Stimulated activated CD4-positive, alpha-beta T cell treated with anti-CD3 and anti-CD28 coated beads, Interleukin-4, amount 100 ng/mL, for 4 hours (primary cell): ENCODE results near the gene NAPSA.
"Not testable (repeated sequence)": the region's sequence is repeated elsewhere in the genome, so short reads cannot be mapped to it uniquely, and the experiment has no call there.

Experiments
- DNase-seq, 2 experiments: peaks; one replicate each; pipeline ENCODE4 v3.0.0-alpha.2; 2020

The NAPSA gene

DNA sequence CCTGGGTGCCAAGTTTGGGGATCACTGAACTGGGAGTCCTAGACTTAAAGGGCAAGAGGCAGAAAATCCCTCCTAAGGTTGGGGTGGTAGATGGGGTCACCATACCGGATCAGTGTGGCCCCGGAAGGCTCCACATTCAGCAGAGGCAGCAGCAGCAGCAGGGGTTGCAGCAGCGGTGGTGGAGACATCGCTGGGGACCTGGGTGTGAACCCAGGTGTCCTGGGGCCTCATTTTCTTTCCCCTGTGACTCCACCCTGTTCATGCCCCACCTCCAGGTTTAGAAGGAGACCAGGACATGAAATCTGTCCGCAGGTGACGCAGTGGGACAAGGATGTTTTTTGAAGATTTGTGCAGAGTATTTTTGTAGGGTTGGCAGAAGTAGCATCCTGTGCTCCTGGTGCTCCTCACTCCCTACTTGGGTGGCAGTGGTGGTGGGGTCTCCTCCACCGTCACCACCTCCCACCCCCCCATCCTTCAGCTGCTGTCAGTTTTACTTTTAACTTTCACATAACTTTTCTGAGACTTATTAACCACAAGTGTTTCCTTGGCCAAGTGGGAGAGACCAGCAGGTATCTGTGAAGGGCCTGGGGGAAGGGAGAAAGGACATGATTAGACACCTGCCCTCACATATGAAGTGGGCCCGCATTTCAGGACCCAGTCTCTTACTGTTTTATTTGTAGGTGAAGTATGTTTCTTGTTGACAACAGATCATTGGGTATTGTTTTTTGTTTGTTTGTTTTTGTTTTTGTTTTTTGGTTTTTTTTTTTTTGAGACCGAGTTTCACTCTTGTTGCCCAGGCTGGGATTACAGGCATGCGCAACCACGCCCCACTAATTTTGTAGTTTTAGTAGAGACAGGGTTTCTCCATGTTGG, at the start of gene NAPSA:
Gene NAPSA (minus strand): TSS at position 206 of the 873 bp plus-strand sequence. CDS start 18 bp downstream, at position 188.
- no peak for DNase-seq

DNA sequence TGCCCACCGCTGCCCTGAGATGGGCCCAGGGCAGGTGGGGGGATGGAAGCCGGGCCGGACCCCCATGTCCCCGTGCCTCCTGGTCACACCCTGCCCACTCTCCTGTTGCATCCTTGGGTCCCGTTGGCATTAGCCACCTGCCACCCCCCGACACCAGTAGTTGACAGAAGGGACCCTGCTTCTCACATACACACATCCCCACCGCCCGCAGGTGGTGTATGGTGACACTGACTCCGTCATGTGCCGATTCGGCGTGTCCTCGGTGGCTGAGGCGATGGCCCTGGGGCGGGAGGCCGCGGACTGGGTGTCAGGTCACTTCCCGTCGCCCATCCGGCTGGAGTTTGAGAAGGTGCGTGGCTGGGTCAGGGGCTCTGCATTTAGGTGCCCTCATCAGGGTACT, 48.1 kb upstream of the NAPSA start:
- no peak for DNase-seq

DNA sequence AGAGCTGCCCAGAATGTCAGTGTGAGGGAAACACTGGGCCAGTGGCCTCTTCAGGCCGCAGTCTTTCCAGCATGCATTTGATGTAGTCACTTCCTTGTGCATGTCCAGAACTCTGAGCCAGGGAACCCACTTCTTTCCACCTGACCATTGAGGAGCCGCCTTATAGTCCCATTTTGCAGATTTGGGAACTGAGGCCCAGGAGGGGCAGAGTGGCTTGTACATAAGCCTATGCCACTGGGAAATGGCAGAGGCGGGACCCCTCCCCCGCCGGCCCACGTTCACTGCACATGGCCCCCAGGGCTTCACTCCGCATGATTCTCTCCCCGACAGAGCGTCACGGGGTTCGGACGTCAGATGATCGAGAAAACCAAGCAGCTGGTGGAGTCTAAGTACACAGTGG, 47.7 kb upstream of the NAPSA start:
- no peak for DNase-seq

DNA sequence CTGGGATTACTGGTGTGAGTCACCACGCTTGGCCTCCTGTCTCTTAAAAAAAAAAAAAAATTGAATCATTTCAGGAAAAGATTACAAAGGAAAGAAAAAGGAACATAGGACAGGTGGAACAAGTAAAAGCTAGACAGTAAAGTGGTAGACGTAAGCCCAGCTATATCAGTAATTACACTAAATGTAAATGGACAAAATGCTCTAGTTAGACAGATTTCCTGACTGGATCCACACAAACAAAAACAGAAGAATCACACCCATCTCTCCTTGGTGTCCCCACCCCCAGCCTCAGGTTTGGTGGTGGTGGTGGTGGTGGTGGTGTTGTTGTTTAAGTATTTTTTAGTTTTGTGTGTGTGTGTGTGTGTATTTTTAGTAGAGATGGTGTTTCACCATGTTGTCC, 47.0 kb upstream of the NAPSA start:
- no peak for DNase-seq

DNA sequence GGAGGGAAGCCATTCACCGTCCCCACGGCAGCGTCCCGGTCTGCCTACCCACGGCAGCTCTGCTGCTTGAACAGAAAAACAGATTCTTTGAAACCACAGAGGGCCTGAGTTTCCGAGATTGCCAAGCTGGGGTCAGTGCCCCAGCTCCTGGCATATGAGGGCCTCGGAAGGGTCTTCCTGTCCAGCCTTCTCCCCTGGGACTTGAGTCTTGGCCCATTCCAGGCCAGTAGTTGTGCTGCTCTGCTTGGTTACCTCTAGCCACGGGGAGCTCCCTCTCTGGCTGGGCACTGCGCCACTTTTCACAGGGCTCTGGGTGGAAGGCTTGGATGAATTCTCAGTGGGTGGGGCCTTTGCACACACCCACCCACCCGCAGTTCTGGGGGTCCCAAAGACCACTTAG, 44.7 kb upstream of the NAPSA start:
- DNase-seq: no peak

DNA sequence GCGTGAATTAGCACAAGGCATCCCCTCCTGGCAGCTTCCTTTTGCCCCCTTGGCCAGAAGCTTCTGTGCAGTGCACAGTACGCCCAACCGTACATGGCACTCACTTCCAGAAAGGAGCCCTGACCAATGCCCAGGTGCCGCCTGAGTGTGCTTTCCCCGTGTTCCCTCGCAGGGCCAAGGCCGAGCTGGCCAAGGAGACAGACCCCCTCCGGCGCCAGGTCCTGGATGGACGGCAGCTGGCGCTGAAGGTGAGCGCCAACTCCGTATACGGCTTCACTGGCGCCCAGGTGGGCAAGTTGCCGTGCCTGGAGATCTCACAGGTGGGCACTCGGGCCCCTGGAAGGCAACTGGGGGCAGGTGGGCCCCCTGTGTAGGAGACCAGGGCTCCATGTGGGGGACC, 43.9 kb upstream of the NAPSA start:
- DNase-seq: no peak

DNA sequence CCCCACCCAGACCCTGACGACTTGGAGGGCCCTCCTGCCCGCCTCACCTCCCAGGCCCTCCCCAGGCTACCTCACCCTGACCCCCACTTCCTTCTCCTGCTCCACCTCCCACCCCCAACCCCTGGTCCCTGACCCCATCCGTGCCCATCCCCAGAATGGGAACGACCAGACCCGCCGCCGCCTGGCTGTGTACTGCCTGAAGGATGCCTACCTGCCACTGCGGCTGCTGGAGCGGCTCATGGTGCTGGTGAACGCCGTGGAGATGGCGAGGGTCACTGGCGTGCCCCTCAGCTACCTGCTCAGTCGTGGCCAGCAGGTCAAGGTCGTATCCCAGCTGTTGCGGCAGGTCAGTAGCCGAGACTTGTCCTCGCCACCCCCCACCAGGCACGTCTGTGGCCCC, 41.4 kb upstream of the NAPSA start:
- DNase-seq: no peak

DNA sequence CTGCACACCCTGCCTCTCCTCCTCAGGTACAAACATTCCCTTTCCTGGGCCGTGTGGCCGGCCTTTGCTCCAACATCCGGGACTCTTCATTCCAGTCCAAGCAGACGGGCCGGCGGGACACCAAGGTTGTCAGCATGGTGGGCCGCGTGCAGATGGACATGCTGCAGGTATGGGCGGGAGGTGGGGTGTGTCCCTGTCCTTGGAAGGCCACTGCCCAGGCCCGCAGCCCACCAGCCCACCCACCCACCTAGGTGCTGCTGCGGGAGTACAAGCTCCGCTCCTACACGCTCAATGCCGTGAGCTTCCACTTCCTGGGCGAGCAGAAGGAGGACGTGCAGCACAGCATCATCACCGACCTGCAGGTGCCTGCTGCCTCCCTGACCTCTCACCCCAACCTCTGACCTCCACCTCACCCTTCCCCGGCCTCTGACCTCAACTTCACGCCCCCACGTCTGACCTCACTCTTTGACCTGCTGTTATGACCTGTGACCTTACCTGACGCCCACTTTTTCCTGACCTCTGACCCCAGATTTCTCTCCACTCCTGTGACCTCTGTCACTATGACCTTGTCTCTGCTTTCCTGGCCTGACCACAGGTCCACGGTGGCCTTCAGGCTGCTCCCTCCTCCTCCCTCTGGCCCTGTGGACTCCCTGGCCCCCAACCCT, 40.8 kb upstream of the NAPSA start:
- DNase-seq: no peak

DNA sequence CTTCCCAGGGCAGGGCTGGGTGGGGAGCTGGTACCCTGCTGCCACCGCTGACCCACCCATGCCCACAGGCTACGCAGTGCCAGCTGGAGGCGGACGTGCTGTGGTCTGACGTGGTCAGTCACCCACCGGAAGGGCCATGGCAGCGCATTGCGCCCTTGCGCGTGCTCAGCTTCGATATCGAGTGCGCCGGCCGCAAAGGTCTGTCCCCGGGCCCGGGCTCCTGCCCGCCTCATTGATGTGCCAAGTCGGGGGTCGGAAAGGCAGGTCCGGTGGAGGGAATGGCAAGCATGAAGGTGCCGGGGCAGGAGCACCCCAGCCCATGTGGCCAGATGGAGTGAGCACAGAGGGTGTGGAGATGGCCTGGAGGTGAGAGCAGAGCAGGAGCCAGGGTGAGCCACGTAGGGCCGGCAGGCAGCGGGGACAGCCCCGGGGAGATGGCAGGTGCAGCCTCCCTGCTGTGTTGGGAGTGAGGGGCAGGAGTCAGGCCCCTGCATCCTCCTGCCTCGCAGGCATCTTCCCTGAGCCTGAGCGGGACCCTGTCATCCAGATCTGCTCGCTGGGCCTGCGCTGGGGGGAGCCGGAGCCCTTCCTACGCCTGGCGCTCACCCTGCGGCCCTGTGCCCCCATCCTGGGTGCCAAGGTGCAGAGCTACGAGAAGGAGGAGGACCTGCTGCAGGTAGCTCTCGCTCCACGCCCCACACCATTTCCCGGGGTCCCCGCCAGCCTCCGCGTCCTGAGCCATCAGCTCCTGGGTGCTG, 37.3 kb upstream of the NAPSA start:
- no peak for DNase-seq

DNA sequence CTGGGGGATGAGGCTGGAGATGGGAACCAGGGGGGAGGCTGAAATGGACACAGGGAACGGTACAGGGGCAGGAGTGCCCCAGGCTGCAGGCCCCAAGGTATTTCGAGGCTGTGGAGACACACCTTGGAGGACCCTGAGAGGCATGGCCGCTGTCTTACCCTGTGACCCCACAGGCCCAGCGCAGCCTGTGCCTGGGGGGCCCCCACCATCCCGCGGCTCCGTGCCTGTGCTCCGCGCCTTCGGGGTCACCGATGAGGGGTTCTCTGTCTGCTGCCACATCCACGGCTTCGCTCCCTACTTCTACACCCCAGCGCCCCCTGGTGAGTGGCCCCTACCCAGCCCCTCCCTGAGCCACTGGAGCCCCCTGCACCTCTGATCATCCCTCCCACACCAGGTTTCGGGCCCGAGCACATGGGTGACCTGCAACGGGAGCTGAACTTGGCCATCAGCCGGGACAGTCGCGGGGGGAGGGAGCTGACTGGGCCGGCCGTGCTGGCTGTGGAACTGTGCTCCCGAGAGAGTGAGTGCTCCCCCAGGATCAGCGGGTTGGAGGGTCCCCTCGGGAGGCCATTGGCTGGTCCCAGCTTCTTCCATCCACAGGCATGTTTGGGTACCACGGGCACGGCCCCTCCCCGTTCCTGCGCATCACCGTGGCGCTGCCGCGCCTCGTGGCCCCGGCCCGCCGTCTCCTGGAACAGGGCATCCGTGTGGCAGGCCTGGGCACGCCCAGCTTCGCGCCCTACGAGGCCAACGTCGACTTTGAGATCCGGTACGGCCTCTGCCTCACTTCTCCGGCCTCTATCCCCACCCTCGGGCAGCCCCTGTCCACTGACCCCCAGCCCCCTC, 36.4 kb upstream of the NAPSA start:
- DNase-seq: no peak

DNA sequence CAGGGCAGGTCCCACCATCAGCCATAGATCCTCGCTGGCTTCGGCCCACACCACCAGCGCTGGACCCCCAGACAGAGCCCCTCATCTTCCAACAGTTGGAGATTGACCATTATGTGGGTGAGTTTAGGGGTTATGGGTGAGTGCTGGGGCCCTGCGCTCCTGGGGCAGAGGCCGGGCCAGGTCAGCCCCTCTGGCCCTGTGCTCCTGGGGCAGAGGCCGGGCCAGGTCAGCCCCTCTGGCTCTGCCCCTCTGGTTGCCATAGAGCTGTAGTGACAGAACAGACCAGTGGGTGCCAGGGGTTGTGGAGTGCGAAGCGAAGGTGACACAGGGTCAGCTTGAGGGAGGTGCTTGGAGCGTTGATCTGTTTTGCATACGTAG, 33.9 kb upstream of the NAPSA start:
- no peak for DNase-seq

DNA sequence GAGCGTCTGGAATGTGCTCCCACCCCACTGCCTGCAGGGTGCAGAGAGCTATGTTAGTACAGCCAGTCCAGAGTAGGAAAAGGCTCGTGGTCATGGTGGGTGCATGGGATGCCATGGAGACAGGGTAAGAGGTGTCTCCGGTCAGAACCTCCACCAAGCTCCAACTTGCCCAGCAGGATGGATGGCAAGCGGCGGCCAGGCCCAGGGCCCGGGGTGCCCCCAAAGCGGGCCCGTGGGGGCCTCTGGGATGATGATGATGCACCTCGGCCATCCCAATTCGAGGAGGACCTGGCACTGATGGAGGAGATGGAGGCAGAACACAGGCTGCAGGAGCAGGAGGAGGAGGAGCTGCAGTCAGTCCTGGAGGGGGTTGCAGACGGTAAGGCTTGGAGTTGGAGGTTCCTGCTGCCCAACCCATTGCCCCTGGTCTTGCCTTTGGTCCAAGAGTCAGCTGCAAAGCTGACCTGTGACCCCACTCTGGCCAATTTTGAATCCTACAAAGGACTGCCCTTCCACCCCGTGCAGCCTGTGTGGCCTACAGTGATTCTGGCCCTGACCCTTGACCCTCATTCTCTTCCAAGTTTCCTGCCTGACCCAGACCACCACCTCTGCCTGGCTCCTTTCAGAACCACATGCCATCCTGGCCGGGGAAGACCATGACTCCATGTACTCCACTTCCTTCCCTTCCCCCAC, 33.4 kb upstream of the NAPSA start:
- no peak for DNase-seq

DNA sequence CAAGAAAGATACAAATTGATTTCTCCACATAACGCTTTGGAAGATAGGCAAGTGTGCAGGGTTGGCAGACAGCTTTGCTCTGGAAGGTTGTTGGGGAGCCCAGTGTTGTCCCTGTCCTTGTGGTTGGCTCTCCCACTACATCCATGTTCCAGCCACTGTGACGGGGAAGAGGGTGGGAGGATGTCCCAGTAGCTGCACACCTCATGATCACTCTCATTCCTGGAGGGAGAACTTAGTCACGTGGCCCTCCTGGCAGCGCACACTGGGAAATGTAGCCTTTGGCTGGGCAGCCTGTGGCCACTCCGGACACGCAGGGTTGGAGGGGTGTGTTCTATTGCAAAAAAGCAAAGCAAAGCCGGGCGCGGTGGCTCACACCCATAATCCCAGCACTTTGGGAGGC, 28.6 kb upstream of the NAPSA start:
- DNase-seq: no peak

DNA sequence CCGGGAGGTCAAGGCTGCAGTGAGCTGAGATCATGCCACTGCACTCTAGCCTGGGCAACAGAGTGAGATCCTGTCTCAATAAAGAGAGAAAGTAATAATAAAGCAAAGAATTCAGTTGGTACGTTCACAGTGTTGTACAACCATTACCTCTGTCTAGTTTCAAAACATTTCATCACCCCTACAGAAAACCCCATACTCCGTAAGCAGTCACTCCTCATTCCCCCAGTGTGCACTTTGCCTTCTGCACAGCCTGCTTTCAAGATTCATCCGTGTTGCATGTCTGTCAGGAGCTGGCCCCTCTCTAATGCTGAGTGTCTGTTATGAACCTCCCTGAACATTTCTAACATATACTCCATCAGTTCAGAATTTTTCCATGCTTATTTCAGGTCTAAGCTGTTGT, 28.1 kb upstream of the NAPSA start:
- no peak for DNase-seq

DNA sequence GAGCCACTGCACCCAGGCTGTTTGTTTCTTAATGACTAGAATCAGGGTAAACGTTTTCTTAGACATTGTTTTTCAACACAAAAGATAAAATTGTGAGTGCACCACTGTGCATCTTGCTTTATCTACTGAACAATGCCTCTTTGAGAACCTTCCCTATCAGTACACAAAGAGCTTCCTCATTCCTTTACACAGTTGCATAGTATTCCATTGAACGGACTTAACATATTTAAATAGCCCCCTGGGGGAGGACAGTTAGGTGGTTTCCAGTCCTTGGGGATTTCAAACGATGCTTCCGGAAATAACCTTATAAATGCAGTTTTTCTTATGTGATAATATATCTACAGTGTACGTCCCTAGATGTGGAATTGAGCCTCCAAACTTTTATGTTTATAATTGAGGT, 27.3 kb upstream of the NAPSA start:
- DNase-seq: no peak

DNA sequence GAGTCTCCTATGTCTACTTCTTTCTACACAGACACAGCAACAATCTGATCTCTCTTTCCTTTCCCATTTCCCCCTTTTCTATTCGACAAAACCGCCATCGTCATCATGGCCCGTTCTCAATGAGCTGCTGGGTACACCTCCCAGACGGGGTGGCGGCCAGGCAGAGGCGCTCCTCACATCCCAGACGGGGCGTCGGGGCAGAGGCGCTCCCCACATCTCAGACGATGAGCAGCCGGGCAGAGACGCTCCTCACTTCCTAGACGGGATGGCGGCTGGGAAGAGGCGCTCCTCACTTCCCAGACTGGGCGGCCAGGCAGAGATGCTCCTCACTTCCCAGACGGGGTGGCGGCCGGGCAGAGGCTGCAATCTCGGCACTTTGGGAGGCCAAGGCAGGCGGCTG, 25.5 kb upstream of the NAPSA start:
- DNase-seq: not testable (repeated sequence)

DNA sequence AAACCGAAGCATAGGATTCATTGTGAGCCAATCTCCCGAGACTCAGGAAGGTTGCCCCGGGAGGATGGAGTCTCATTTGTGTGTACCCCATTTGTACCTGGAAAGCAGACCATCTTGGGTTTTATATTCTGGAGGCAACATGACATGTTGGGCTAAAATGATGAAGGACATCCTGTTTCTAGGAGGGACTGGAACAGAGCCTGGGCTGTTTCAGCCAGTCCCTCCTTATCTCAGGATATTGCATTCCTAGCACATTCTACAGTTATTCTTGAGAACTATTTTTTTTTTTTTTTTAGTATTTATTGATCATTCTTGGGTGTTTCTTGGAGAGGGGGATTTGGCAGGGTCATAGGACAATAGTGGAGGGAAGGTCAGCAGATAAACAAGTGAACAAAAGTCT, 24.9 kb upstream of the NAPSA start:
- DNase-seq: not testable (repeated sequence)

DNA sequence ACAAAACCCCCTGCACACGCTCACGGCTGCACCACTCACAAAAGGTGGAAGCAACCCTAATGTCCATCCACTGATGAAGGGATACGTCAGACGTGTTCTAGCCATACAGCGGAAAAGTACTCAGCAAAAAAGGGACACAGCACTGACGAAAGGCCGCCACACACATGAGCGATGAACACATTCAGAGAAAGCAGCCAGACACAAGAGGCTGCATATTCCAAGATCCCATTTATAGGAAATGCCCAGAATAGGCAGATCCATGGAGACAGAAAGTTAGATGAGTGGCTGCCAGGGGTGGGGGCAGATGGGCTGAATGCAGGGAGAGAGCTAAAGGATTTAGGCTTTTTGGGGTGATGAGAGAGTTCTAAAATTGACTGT, 22.4 kb upstream of the NAPSA start:
- DNase-seq: no peak

DNA sequence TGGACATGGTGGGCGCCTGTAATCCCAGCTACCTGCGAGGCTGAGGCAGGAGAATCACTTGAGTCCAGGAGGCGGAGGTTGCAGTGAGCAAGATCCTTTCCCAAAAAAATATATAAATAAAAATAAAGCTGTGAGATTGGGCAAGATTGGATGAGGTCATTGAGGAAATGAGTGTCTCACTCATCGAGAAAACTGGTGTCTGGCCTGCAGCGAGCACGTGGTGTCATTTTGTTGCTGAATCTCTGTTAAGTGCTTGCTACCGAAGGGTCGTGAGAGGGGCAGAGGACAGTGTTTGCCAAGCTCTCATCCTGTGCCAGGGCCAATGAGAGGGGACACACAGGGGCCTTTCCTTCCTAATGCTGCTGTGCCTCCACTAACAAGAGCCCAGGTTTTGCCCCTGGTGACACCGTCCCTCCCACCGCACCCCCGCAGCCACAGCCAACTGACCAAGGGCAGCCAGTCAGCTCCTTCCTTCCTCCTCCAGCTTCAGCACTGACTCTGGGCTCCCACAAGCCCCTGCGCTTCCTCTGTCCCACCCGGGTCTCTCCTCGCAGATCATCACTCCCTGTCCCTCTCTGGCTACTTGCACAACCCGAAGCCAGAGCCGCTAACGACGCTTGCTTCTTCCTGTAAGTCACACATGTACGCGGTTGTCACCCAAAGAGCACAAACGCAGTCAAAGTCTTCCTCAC, 21.9 kb upstream of the NAPSA start:
- DNase-seq: no peak

DNA sequence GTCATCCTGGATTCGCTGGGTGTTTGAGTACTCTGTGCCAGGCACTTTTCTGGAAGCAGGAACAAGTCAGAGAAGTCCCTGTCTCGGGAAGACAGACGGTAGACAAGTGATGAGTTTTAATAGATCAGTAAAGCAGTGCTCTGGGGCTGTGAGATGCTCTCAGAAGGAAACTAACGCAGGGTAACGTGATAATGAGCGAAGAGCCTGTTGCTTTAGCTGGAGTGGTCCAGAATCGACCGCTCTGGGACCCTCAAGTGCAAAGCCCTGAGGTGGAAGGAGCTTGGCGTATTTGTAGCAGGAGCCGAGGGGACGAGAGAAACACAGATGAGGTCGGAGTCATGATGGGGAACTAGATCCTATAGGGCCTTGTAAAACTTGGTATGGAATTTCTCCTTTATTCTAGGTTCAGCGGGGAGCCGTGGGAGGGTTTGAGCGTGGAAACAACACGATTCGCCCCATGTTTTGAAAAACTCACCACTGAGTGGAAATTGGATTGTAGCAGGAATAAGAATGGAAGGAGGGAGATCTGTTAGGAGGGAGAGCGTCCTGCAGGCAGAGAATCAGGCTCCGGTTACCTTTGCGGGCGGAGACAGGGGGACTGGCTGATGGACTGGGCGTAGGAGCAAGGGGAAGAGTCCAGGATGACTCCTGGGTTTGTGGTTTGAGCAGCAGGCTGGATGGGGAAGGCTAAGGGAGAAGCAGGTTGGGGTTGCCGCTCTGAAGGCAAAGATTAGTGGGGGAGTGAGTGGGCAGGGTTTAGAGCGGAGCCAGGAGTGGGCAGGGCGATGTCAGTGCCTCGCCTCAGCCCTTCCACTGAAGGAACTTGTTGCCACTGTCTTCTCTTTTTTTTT, 19.5 kb upstream of the NAPSA start:
- DNase-seq: no peak
